Kidney (tissue), 14 donors: ENCODE measurements around the gene IFT74. TPM values are rescaled to one million over a fixed set of nuclear protein-coding genes. Genes with fewer than 3 reads are reported as not detected.
A peak's percentile ranks its signal among the peaks of the same experiment; 100 is the strongest.

Experiments used
- DNase-seq, 5 donors: peaks; one replicate each; pipeline ENCODE4 v3.0.0-alpha.2; 2013 to 2020
- FAIRE-seq: peaks from 2 replicates; lab custom pipeline; 2012; peaks lifted over from hg19 to GRCh38; lab: Jason Lieb, UNC
- H3K27ac ChIP-seq, 2 donors: one replicate each; pipeline ENCODE4 v1.7.0; 2013; ENCODE audit warnings: low read depth in 2 of 2, low read length in 2 of 2, inconsistent platforms in 1 of 2
- H3K27me3 ChIP-seq: one replicate; pipeline ENCODE4 v1.7.1; 2013; ENCODE audit warnings: low read length, inconsistent platforms; ENCODE audit not compliant: control insufficient read depth, insufficient read depth
- H3K36me3 ChIP-seq, 3 donors: one replicate each; pipeline versions ENCODE4 v1.7.0 to v1.7.1; 2013; ENCODE audit warnings: low read length in 3 of 3, control low read depth in 1 of 3, inconsistent platforms in 1 of 3; ENCODE audit not compliant: insufficient read depth in 3 of 3, control insufficient read depth in 2 of 3
- H3K4me1 ChIP-seq, 3 donors: one replicate each; pipeline versions ENCODE4 v1.7.0 to v1.7.1; 2013; ENCODE audit warnings: low read length in 3 of 3, inconsistent platforms in 1 of 3, low read depth in 1 of 3; ENCODE audit not compliant: control insufficient read depth in 2 of 3, insufficient read depth in 2 of 3
- H3K4me3 ChIP-seq, 3 donors: one replicate each; pipeline versions ENCODE4 v1.7.0 to v1.8.1; 2013; ENCODE audit warnings: low read length in 3 of 3, control low read depth in 1 of 3, inconsistent platforms in 1 of 3
- H3K9ac ChIP-seq, 3 donors: one replicate each; pipeline versions ENCODE4 v1.7.0 to v1.7.1; 2013; ENCODE audit warnings: low read length in 3 of 3, control low read depth in 1 of 3, inconsistent platforms in 1 of 3
- H3K9me3 ChIP-seq, 3 donors: one replicate each; pipeline versions ENCODE4 v1.7.0 to v1.7.1; 2013; ENCODE audit warnings: low read length in 3 of 3, control low read depth in 1 of 3, inconsistent platforms in 1 of 3; ENCODE audit not compliant: control insufficient read depth in 2 of 3, insufficient read depth in 1 of 3
- intact Hi-C: fragments of 100-400 bp; cut with DNase I; formaldehyde crosslinking; loops from one replicate; pipeline ENCODE4 v1.11.1; 2022
- polyA plus RNA-seq: library from polyadenylated mRNA; stranded (reverse); fragments of 350-450 nt; fragmentation: Illumina TruSeq; extraction: RNeasy Lipid Tissue Mini Kit (QIAGEN cat#74804); gene quantifications from one replicate; pipeline ENCODE4 v1.2.3, GENCODE V29; 2014; ENCODE audit warnings: low read depth, low replicate concordance; ENCODE audit not compliant: insufficient read depth
- total RNA-seq: library from RNA; stranded (reverse); fragmentation: NEBNext Ultra II Directional; extraction: Animal tissue kit (Norgen Biotek cat#: 25700); gene quantifications from one replicate; pipeline ENCODE4 v1.2.1, GENCODE V29; 2021
- TF ChIP-seq, protein P1 (sequence below): IDR thresholded peaks from 3 replicates; pipeline ENCODE4 v1.5.1; 2012; ENCODE audit warnings: mild to moderate bottlenecking, moderate library complexity, borderline replicate concordance; ENCODE audit not compliant: insufficient read depth; ENCODE audit errors: extremely low read depth
- donor health status: control.
- donor health status: control.
- donor health status: control.
- donor health status: control.
- donor health status: control.
- donor health status: DM: yes; HTN: yes; CAD: no.
- donor health status: Normal renal cell carcinoma (clear cell type).

IFT74 gene
- total and polyA plus RNA-seq, 2 donors from 2014 or later: 14.1 to 23.5 TPM

GRCh38 chr9:27073841-27074728 lies 117.9 kb downstream of the IFT74 start:
- TF ChIP-seq, protein P1, sequence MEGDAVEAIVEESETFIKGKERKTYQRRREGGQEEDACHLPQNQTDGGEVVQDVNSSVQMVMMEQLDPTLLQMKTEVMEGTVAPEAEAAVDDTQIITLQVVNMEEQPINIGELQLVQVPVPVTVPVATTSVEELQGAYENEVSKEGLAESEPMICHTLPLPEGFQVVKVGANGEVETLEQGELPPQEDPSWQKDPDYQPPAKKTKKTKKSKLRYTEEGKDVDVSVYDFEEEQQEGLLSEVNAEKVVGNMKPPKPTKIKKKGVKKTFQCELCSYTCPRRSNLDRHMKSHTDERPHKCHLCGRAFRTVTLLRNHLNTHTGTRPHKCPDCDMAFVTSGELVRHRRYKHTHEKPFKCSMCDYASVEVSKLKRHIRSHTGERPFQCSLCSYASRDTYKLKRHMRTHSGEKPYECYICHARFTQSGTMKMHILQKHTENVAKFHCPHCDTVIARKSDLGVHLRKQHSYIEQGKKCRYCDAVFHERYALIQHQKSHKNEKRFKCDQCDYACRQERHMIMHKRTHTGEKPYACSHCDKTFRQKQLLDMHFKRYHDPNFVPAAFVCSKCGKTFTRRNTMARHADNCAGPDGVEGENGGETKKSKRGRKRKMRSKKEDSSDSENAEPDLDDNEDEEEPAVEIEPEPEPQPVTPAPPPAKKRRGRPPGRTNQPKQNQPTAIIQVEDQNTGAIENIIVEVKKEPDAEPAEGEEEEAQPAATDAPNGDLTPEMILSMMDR: no peak
- H3K36me3 ChIP-seq: no peaks in the 10 kb centered on the region
- FAIRE-seq: no peak
- H3K9ac ChIP-seq: no peak overlapping the region
- H3K27ac ChIP-seq: no peak overlapping the region
- no peaks in the 10 kb centered on the region for H3K27me3 ChIP-seq
- DNase-seq: no peak
- intact Hi-C loops: no loop called here
- no peaks in the 10 kb centered on the region for H3K9me3 ChIP-seq
- no peaks in the 10 kb centered on the region for H3K4me1 ChIP-seq
- no peak overlapping the region for H3K4me3 ChIP-seq

DNA sequence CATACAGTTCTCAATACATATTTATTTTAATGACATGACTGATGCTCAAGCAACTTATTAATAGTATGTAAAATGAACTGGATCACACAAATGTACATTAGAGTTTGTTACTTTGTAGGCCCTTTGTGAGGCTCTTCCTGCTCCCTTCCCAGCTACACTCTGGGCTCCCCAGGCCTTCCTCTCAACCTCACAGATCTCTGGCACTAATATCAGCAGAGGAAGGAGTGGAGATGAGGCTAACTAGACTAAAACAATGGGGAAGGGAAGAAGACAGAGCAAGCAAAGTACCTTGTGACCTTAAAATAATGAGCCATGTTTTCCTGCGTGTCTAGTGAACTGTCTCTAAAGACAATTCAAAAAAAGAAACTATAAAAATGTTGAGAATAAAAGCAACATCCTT lies 122.5 kb downstream of the IFT74 start:
- no peaks in the 10 kb centered on the region for H3K27me3 ChIP-seq
- H3K27ac ChIP-seq: no peak overlapping the region
- H3K4me3 ChIP-seq: no peak overlapping the region
- no peaks in the 10 kb centered on the region for H3K4me1 ChIP-seq
- intact Hi-C loops: no loop called here
- TF ChIP-seq, protein P1: no peak
- no peak overlapping the region for H3K9ac ChIP-seq
- FAIRE-seq: no peak
- peak in 1 of 5 donors; percentile 52 for DNase-seq
- H3K36me3 ChIP-seq: no peaks in the 10 kb centered on the region
- H3K9me3 ChIP-seq: no peaks in the 10 kb centered on the region

DNA sequence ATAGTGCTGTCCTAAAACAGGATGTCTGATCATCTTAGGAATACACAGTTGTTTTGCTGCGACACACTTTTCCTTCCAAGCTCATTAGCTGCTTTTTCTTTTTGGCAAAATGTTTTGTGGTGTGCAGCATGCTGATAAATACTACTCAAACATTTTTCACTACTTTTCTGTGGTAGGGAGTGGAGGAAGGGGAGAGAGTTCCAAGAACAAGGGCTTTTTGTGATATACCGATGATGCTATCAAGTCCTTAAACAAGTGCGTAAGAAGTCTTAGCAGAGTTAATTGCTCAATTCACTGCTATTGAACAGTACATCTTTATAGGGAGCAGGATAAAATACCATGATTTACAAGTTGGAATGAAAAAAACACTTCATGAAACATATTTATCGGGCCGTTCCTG lies 129.2 kb downstream of the IFT74 start:
- no peak overlapping the region for H3K27ac ChIP-seq
- H3K4me1 ChIP-seq: no peaks in the 10 kb centered on the region
- intact Hi-C loops: no loop called here
- no peaks in the 10 kb centered on the region for H3K9me3 ChIP-seq
- FAIRE-seq: no peak
- H3K27me3 ChIP-seq: no peaks in the 10 kb centered on the region
- no peak overlapping the region for H3K4me3 ChIP-seq
- no peaks in the 10 kb centered on the region for H3K36me3 ChIP-seq
- TF ChIP-seq, protein P1: no peak
- H3K9ac ChIP-seq: no peak overlapping the region
- no peak for DNase-seq
